Progenitor cell of endocrine pancreas (in vitro differentiated cells): ENCODE results near the gene SACM1L. TPM values are rescaled to one million over a fixed set of nuclear protein-coding genes. Genes with fewer than 3 reads are reported as not detected.
"Not testable (repeated sequence)": the region's sequence is repeated elsewhere in the genome, so short reads cannot be mapped to it uniquely, and the experiment has no call there.

Experiments
- DNase-seq: peaks from one replicate; pipeline ENCODE4 v3.0.0; 2021; ENCODE audit warnings: low spot score; ENCODE audit not compliant: unreplicated experiment
- H3K27ac Mint-ChIP-seq: 2 replicates; pipeline ENCODE4 v1.8.0; 2021; ENCODE audit warnings: mild to moderate bottlenecking, moderate library complexity, mixed read lengths
- H3K27me3 Mint-ChIP-seq: 2 replicates; pipeline ENCODE4 v1.8.0; 2021; ENCODE audit warnings: mixed read lengths
- H3K36me3 Mint-ChIP-seq: 2 replicates; pipeline ENCODE4 v1.8.0; 2022; ENCODE audit warnings: mixed read lengths; ENCODE audit not compliant: insufficient read depth
- H3K4me1 Mint-ChIP-seq: 2 replicates; pipeline ENCODE4 v1.8.0; 2021; ENCODE audit warnings: low read depth, mixed read lengths
- H3K4me3 Mint-ChIP-seq: 2 replicates; pipeline ENCODE4 v1.8.0; 2021; ENCODE audit warnings: low read depth, mild to moderate bottlenecking, moderate library complexity, mixed read lengths
- H3K9me3 Mint-ChIP-seq: 2 replicates; pipeline ENCODE4 v1.8.0; 2021; ENCODE audit warnings: low read depth, mixed read lengths
- total RNA-seq: library from RNA; stranded (reverse); gene quantifications from 2 replicates; pipeline ENCODE4 v1.2.1, GENCODE V29; 2021
- TF ChIP-seq, protein P1 (sequence below): fragments of 200-600 bp; sonication (generic); IDR thresholded peaks from one replicate; pipeline ENCODE4 v1.5.0; 2021; ENCODE audit warnings: antibody characterized with exemption, mild to moderate bottlenecking; ENCODE audit not compliant: unreplicated experiment

Gene SACM1L
- total RNA-seq, 1 donor from 2014 or later = 56.7 TPM

DNA sequence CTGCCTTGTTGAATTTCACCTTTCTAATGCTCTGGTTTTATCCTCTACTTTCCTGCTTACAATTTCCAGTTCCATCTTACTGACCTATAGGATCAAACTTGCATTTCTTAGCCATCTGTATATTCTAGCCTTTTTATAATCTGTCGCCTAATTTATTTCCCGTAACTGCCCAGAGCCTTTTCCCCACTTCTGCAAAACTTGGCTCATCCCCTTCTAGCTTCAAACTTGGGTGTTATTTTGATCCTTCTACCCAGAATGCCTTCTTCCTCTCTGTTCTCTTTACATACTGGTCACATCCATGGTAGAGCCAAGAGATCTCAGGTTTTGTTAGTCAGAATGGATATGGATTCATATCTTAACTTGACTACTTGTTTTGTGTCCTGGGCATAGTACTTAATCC is 2.6 kb downstream of the SACM1L start:
- DNase-seq = no peak
- Mint-ChIP-seq H3K4me3 (peak overlapping the region; percentile 15), H3K27ac (no peak overlapping the region), H3K4me1 (peaks cover 28% of the 10 kb centered on the region), H3K9me3 (no peaks in the 10 kb centered on the region), H3K27me3 (no peaks in the 10 kb centered on the region), H3K36me3 (peaks cover 16% of the 10 kb centered on the region)
- TF ChIP-seq, protein P1, sequence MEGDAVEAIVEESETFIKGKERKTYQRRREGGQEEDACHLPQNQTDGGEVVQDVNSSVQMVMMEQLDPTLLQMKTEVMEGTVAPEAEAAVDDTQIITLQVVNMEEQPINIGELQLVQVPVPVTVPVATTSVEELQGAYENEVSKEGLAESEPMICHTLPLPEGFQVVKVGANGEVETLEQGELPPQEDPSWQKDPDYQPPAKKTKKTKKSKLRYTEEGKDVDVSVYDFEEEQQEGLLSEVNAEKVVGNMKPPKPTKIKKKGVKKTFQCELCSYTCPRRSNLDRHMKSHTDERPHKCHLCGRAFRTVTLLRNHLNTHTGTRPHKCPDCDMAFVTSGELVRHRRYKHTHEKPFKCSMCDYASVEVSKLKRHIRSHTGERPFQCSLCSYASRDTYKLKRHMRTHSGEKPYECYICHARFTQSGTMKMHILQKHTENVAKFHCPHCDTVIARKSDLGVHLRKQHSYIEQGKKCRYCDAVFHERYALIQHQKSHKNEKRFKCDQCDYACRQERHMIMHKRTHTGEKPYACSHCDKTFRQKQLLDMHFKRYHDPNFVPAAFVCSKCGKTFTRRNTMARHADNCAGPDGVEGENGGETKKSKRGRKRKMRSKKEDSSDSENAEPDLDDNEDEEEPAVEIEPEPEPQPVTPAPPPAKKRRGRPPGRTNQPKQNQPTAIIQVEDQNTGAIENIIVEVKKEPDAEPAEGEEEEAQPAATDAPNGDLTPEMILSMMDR = no peak

- no peak overlapping the region for H3K4me3 Mint-ChIP-seq
Observed at GRCh38 chr3:45692866-45693265, 3.7 kb downstream of the SACM1L start.

DNA sequence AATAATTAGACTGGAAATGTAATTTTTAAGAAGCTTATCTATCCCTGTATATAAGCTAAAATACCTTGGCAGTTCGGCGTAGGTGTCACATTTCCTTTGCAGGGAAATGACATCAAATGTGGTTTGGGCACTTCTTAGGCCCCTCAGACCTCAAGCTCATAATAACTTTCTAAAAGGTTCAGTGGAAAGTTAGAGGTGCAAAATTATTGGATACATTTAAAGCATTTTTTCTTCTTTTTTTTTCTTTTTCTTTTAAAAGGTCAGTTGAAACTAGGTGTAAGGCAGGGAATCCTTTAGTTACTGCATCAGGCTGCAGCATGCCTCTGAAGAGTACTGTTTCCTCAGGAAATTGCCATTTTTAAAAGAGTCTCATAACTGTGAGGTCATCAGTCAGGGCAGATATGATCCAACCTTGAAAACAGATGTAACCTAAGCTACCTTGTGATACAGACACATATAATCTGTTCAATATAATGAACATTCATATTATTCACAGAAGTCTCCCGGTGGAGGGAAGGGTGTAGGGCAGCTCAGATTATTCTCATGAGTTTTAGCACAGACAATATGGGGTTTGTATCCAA is 4.8 kb downstream of the SACM1L start:
- H3K27ac Mint-ChIP-seq = no peak overlapping the region

More at GRCh38 chr3:45692866-45693265, 3.7 kb downstream of the SACM1L start:
- Mint-ChIP-seq H3K4me1 (peaks cover 28% of the 10 kb centered on the region), H3K36me3 (peaks cover 16% of the 10 kb centered on the region), H3K9me3 (no peaks in the 10 kb centered on the region), H3K27ac (no peak overlapping the region), H3K27me3 (no peaks in the 10 kb centered on the region)
- TF ChIP-seq, protein P1 = no peak
- DNase-seq = no peak

GRCh38 chr3:45695166-45695565 is 6.0 kb downstream of the SACM1L start:
- H3K36me3 Mint-ChIP-seq = peaks cover 14% of the 10 kb centered on the region
- H3K9me3 Mint-ChIP-seq, H3K4me3 Mint-ChIP-seq, H3K27ac Mint-ChIP-seq, H3K27me3 Mint-ChIP-seq, DNase-seq: not testable (repeated sequence)
- H3K4me1 Mint-ChIP-seq = peaks cover 25% of the 10 kb centered on the region

More for the DNA sequence above, 4.8 kb downstream of the SACM1L start:
- peaks cover 26% of the 10 kb centered on the region for H3K4me1 Mint-ChIP-seq
- no peaks in the 10 kb centered on the region for H3K27me3 Mint-ChIP-seq
- no peak overlapping the region for H3K4me3 Mint-ChIP-seq
- peaks cover 15% of the 10 kb centered on the region for H3K36me3 Mint-ChIP-seq
- TF ChIP-seq, protein P1 = no peak
- no peak for DNase-seq
- no peaks in the 10 kb centered on the region for H3K9me3 Mint-ChIP-seq

DNA sequence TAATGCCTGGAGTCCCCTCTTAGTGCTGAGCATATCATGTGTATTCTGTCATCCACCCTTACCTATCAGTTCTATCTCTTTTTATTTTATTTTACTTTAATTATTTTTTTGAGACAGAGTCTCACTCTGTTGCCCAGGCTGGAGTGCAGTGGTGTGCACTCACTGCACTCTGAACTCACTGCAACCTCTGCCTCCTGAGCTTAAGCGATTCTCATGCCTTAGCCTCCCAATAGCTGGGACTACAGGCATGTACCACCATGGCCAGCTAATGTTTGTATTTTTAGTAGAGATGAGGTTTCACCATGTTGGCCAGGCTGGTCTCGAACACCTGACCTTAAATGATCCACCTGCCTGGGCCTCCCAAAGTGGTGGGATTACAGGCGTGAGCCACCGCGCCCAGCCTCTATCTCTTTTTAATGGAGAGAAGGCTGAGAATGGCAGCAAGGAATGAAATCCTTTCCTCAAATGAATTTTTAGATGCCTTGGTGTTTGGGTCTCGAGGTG is 11.4 kb downstream of the SACM1L start:
- TF ChIP-seq, protein P1 = no peak
- Mint-ChIP-seq H3K4me3 (no peak overlapping the region), H3K36me3 (peaks cover 7% of the 10 kb centered on the region), H3K27ac (no peak overlapping the region), H3K9me3 (no peaks in the 10 kb centered on the region), H3K27me3 (no peaks in the 10 kb centered on the region), H3K4me1 (peaks cover 8% of the 10 kb centered on the region)
- DNase-seq = no peak

GRCh38 chr3:45701172-45701867 is 12.1 kb downstream of the SACM1L start:
- Mint-ChIP-seq H3K9me3 (no peaks in the 10 kb centered on the region), H3K4me1 (peaks cover 8% of the 10 kb centered on the region), H3K4me3 (no peak overlapping the region), H3K36me3 (peaks cover 7% of the 10 kb centered on the region), H3K27ac (peak overlapping the region; percentile 33), H3K27me3 (no peaks in the 10 kb centered on the region)
- TF ChIP-seq, protein P1 = no peak
- DNase-seq = no peak
